ENCODE data around the gene BAIAP2L2. TPM values are rescaled to one million over a fixed set of nuclear protein-coding genes. Genes with fewer than 3 reads are reported as not detected.
"Not testable (repeated sequence)": the region's sequence is repeated elsewhere in the genome, so short reads cannot be mapped to it uniquely, and the experiment has no call there.

The BAIAP2L2 gene
- total and polyA plus RNA-seq, 2 donors (not counting 3 experiments of a cell fraction or from before 2014, with no cell fraction given) = 0.20 to 0.35 TPM

- H3K4me1 ChIP-seq (ENCODE audit: control insufficient read depth, extremely low read depth, insufficient read depth, low read length) = no peaks in the 10 kb centered on the region
- no peak overlapping the region for H3K27ac ChIP-seq (ENCODE audit: insufficient read depth, low read depth, low read length)
- no peak overlapping the region for H2AFZ ChIP-seq (ENCODE audit: low read depth, low read length)
- no peak overlapping the region for H3K4me2 ChIP-seq (ENCODE audit: insufficient read depth, low read length)
- POLR2A ChIA-PET = no interaction called here
- H3K27me3 ChIP-seq (ENCODE audit: control insufficient read depth in 2 of 2, insufficient read depth in 2 of 2, low read length in 2 of 2) = no peaks in the 10 kb centered on the region
- no peak overlapping the region for H3K9ac ChIP-seq (replicated peaks; ENCODE audit: extremely low read depth, insufficient read depth, low read length)
- DNase-seq (ENCODE audit: low read depth, low spot score) (no peak), FAIRE-seq (no peak)
- H3K79me2 ChIP-seq (ENCODE audit: control insufficient read depth, insufficient read depth, low read length) = no peaks in the 10 kb centered on the region
- intact Hi-C loops (cut with micrococcal nuclease) = no loop called here
- no peaks in the 10 kb centered on the region for H4K20me1 ChIP-seq (replicated peaks; ENCODE audit: control insufficient read depth, extremely low read depth, insufficient read depth, low read length)
- no peaks in the 10 kb centered on the region for H3K36me3 ChIP-seq (ENCODE audit: control insufficient read depth in 2 of 2, extremely low read depth in 1 of 2, insufficient read depth in 2 of 2, low read length in 2 of 2)
- no peaks in the 10 kb centered on the region for H3K9me1 ChIP-seq (replicated peaks; ENCODE audit: control insufficient read depth, extremely low read depth, insufficient read depth, low read length)
- TF ChIP-seq FOS (IDR thresholded peaks at IDR 0.05; ENCODE audit: borderline replicate concordance, insufficient read depth, low read length) (no peak), CTCF (IDR thresholded peaks at IDR 0.05; ENCODE audit: extremely low read depth in 1 of 2, insufficient read depth in 1 of 2, low read depth in 1 of 2, low read length in 2 of 2) (no peak), GATA2 (IDR thresholded peaks at IDR 0.05; ENCODE audit: insufficient read depth, insufficient read length, low read depth, low read length) (no peak)
- H3K9me3 ChIP-seq (replicated peaks; ENCODE audit: control insufficient read depth, insufficient read depth, low read length) = no peaks in the 10 kb centered on the region
- H3K4me3 ChIP-seq (replicated peaks in 1 of 3; ENCODE audit: insufficient read depth in 1 of 3, low read depth in 1 of 3, low read length in 3 of 3) = no peak overlapping the region
- dilution Hi-C loops (cut with MboI; ENCODE audit: extremely low pct_ligation_motif_present, low sequenced_read_pairs) = no loop called here
- CTCF ChIA-PET = interaction anchor here (1.3 to 1.4 kb wide), 2 partner anchors 40 to 66 kb away, joined by 3 read pairs; no protein-coding TSS in a partner anchor
- no TSS peak for BruUV-seq (replicated peaks)
Measured at GRCh38 chr22:38118182-38118581, 7.7 kb upstream of the BAIAP2L2 start.

GRCh38 chr22:38117556-38117955, 7.1 kb upstream of the BAIAP2L2 start:
- POLR2A ChIA-PET; BruUV-seq (replicated peaks); intact Hi-C loops (cut with micrococcal nuclease); H3K4me1 ChIP-seq (ENCODE audit: control insufficient read depth, extremely low read depth, insufficient read depth, low read length); H3K9me3 ChIP-seq (replicated peaks; ENCODE audit: control insufficient read depth, insufficient read depth, low read length); H3K4me3 ChIP-seq (replicated peaks in 1 of 3; ENCODE audit: insufficient read depth in 1 of 3, low read depth in 1 of 3, low read length in 3 of 3); H3K79me2 ChIP-seq (ENCODE audit: control insufficient read depth, insufficient read depth, low read length); H3K27me3 ChIP-seq (ENCODE audit: control insufficient read depth in 2 of 2, insufficient read depth in 2 of 2, low read length in 2 of 2); H3K4me2 ChIP-seq (ENCODE audit: insufficient read depth, low read length); DNase-seq (ENCODE audit: low read depth, low spot score); H3K36me3 ChIP-seq (ENCODE audit: control insufficient read depth in 2 of 2, extremely low read depth in 1 of 2, insufficient read depth in 2 of 2, low read length in 2 of 2); H3K9me1 ChIP-seq (replicated peaks; ENCODE audit: control insufficient read depth, extremely low read depth, insufficient read depth, low read length); FAIRE-seq; H4K20me1 ChIP-seq (replicated peaks; ENCODE audit: control insufficient read depth, extremely low read depth, insufficient read depth, low read length); dilution Hi-C loops (cut with MboI; ENCODE audit: extremely low pct_ligation_motif_present, low sequenced_read_pairs); H3K27ac ChIP-seq (ENCODE audit: insufficient read depth, low read depth, low read length); H3K9ac ChIP-seq (replicated peaks; ENCODE audit: extremely low read depth, insufficient read depth, low read length): not testable (repeated sequence)
- peak overlapping the region; percentile 26 for H2AFZ ChIP-seq (ENCODE audit: low read depth, low read length)
- CTCF ChIA-PET = interaction anchor here (1.3 kb wide), 1 partner anchor 40 kb away, joined by 3 read pairs; no protein-coding TSS in a partner anchor
